ENCODE results near the gene LRRC8D.

DNA sequence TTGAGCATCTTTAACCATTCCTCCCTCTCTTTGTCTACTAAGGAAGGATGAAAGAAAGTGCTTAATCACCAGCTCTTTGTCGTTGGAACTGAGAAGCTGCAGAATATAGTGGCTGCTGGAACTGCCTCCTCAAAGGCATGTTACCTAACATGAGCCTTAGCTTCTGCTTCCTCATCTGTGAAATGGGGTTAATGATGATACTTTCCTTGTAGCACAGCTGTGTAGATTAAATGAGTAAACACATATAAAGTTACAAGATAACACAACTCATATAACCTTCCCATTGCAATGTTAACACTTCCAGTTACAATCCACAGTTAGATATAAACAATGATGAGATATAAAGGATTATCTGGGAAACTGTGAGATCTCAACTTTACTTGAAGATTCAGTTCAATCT lies 125.7 kb downstream of the LRRC8D start:
- TF ChIP-seq, protein P1, sequence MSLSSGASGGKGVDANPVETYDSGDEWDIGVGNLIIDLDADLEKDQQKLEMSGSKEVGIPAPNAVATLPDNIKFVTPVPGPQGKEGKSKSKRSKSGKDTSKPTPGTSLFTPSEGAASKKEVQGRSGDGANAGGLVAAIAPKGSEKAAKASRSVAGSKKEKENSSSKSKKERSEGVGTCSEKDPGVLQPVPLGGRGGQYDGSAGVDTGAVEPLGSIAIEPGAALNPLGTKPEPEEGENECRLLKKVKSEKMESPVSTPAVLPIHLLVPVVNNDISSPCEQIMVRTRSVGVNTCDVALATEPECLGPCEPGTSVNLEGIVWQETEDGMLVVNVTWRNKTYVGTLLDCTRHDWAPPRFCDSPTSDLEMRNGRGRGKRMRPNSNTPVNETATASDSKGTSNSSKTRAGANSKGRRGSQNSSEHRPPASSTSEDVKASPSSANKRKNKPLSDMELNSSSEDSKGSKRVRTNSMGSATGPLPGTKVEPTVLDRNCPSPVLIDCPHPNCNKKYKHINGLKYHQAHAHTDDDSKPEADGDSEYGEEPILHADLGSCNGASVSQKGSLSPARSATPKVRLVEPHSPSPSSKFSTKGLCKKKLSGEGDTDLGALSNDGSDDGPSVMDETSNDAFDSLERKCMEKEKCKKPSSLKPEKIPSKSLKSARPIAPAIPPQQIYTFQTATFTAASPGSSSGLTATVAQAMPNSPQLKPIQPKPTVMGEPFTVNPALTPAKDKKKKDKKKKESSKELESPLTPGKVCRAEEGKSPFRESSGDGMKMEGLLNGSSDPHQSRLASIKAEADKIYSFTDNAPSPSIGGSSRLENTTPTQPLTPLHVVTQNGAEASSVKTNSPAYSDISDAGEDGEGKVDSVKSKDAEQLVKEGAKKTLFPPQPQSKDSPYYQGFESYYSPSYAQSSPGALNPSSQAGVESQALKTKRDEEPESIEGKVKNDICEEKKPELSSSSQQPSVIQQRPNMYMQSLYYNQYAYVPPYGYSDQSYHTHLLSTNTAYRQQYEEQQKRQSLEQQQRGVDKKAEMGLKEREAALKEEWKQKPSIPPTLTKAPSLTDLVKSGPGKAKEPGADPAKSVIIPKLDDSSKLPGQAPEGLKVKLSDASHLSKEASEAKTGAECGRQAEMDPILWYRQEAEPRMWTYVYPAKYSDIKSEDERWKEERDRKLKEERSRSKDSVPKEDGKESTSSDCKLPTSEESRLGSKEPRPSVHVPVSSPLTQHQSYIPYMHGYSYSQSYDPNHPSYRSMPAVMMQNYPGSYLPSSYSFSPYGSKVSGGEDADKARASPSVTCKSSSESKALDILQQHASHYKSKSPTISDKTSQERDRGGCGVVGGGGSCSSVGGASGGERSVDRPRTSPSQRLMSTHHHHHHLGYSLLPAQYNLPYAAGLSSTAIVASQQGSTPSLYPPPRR (CRISPR knock-in tag; IDR thresholded peaks at IDR 0.05; ENCODE audit: borderline replicate concordance), result no peak
- no peak for TF ChIP-seq KAT2B (IDR thresholded peaks at IDR 0.05; ENCODE audit: low read depth, low read length)
- TF ChIP-seq, protein P2, sequence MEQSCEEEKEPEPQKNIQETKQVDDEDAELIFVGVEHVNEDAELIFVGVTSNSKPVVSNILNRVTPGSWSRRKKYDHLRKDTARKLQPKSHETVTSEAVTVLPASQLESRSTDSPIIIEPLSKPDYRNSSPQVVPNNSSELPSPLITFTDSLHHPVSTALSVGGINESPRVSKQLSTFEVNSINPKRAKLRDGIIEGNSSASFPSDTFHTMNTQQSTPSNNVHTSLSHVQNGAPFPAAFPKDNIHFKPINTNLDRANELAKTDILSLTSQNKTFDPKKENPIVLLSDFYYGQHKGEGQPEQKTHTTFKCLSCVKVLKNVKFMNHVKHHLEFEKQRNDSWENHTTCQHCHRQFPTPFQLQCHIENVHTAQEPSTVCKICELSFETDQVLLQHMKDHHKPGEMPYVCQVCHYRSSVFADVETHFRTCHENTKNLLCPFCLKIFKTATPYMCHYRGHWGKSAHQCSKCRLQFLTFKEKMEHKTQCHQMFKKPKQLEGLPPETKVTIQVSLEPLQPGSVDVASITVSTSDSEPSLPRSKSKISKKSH (CRISPR knock-in tag; IDR thresholded peaks at IDR 0.05), result no peak
- TF ChIP-seq GATA2 (CRISPR knock-in tag; IDR thresholded peaks at IDR 0.05), result no peak
- TF ChIP-seq, protein P3, sequence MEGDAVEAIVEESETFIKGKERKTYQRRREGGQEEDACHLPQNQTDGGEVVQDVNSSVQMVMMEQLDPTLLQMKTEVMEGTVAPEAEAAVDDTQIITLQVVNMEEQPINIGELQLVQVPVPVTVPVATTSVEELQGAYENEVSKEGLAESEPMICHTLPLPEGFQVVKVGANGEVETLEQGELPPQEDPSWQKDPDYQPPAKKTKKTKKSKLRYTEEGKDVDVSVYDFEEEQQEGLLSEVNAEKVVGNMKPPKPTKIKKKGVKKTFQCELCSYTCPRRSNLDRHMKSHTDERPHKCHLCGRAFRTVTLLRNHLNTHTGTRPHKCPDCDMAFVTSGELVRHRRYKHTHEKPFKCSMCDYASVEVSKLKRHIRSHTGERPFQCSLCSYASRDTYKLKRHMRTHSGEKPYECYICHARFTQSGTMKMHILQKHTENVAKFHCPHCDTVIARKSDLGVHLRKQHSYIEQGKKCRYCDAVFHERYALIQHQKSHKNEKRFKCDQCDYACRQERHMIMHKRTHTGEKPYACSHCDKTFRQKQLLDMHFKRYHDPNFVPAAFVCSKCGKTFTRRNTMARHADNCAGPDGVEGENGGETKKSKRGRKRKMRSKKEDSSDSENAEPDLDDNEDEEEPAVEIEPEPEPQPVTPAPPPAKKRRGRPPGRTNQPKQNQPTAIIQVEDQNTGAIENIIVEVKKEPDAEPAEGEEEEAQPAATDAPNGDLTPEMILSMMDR (IDR thresholded peaks at IDR 0.05 in 2 of 3, conservative IDR thresholded peaks at IDR 0.05 in 1 of 3; ENCODE audit: insufficient read depth in 2 of 3, low read depth in 1 of 3, low read length in 3 of 3), result no peak
- TF ChIP-seq CAMTA2 (CRISPR knock-in tag; conservative IDR thresholded peaks at IDR 0.05), result no peak
